ENCODE data around the gene ST6GALNAC1.

- peak; percentile 20 to 67 (median 50) for TF ChIP-seq CTCF (IDR thresholded peaks at IDR 0.05)
- TF ChIP-seq POLR2A (IDR thresholded peaks at IDR 0.05): peak in 1 of 2 donors; percentile 63
Observed at GRCh38 chr17:76585649-76586593, 57.6 kb downstream of the ST6GALNAC1 start, which contains the start of gene ST6GALNAC2.

All from adrenal gland (tissue), 5 donors.